H1 (cell line): Measurements from ENCODE around the gene MAP2K1. TPM values are rescaled to one million over a fixed set of nuclear protein-coding genes. Genes with fewer than 3 reads are reported as not detected.

Source experiments
- CBX5 ChIP-seq: fragments of 300-800, 300-1000 bp; sonication (generic); IDR thresholded peaks from 2 replicates; pipeline ENCODE4 v1.7.1; 2016; ENCODE audit warnings: antibody characterized with exemption, low read length, low read depth
- CEBPB ChIP-seq: IDR thresholded peaks from 2 replicates; pipeline ENCODE4 v1.6.1; 2012; ENCODE audit warnings: low read depth, low read length
- CHD7 ChIP-seq: fragments of 300-600 bp; sonication (generic); IDR thresholded peaks from 2 replicates; pipeline ENCODE4 v1.7.1; 2012; ENCODE audit warnings: low read length, moderate library complexity, mild to moderate bottlenecking, inconsistent platforms; ENCODE audit not compliant: insufficient replicate concordance
- CREB1 ChIP-seq: IDR thresholded peaks from 2 replicates; pipeline ENCODE4 v1.6.1; 2012; ENCODE audit warnings: inconsistent platforms
- CTBP2 ChIP-seq: IDR thresholded peaks from 2 replicates; pipeline ENCODE4 v1.7.0; 2011; ENCODE audit warnings: borderline replicate concordance, mild to moderate bottlenecking, moderate library complexity, mixed read lengths, low read length; ENCODE audit not compliant: insufficient read depth, insufficient read length
- POLR2AphosphoS5 ChIP-seq: IDR thresholded peaks from 2 replicates; pipeline ENCODE4 v1.6.1; 2011; ENCODE audit warnings: low read depth, low read length
- RAD21 ChIP-seq, 2 experiments: IDR thresholded peaks in 1 of 2; conservative IDR thresholded peaks in 1 of 2; 2 replicates each; pipeline ENCODE4 v1.6.1; 2011; ENCODE audit warnings: low read depth in 2 of 2, low read length in 2 of 2, improper control_type of control experiment in 1 of 2, inconsistent platforms in 1 of 2, mild to moderate bottlenecking in 1 of 2, moderate library complexity in 1 of 2
- SP1 ChIP-seq: IDR thresholded peaks from 2 replicates; pipeline ENCODE4 v1.6.1; 2011; ENCODE audit warnings: low read depth, low read length
- TBP ChIP-seq: IDR thresholded peaks from 2 replicates; pipeline ENCODE4 v1.6.1; 2011; ENCODE audit warnings: low read depth, low read length, improper control_type of control experiment
- TCF12 ChIP-seq: IDR thresholded peaks from 2 replicates; pipeline ENCODE4 v1.6.1; 2011; ENCODE audit warnings: low read depth, mild to moderate bottlenecking, low read length
- TEAD4 ChIP-seq: IDR thresholded peaks from 2 replicates; pipeline ENCODE4 v1.6.1; 2012; ENCODE audit warnings: low read depth, low read length, inconsistent platforms, mixed read lengths
- polyA plus RNA-seq, 7 experiments: library from polyadenylated mRNA; depleted of rRNA in 3 of 7; stranded (reverse) in 5 of 7; unstranded in 2 of 7; fragments of >200 nt in 5 of 7; fragments of 200-250 nt in 2 of 7; gene quantifications; 1 replicate in 5 of 7; 2 replicates in 1 of 7; 4 replicates in 1 of 7; pipeline versions ENCODE4 v1.2.1 to v1.2.3, GENCODE V29; 2011 to 2013; ENCODE audit warnings: missing spikeins in 2 of 7, mixed read lengths in 2 of 7
- total RNA-seq: library from RNA; stranded (reverse); fragmentation: NEBNext Ultra II Directional; extraction: Animal tissue kit (Norgen Biotek cat#: 25700); gene quantifications from 2 replicates; pipeline ENCODE4 v1.2.1, GENCODE V29; 2021

Gene MAP2K1
- total and polyA plus RNA-seq, 2 of the 8 experiments (the other 6 are each of a cell fraction or from before 2014, with no cell fraction given): 54.7 to 78.2 TPM

GRCh38 chr15:66404532-66404931 is 17.8 kb downstream of the MAP2K1 start (continued):
- TF ChIP-seq CHD7 (peak; percentile 36), TCF12 (peak; percentile 83), SP1 (0 out of 2 replicates have a peak, but pooled peaks have one; percentile 12), CREB1 (peak; percentile 17; the same call in 1 of the 2 replicates), CEBPB (0 out of 2 replicates have a peak, but pooled peaks have one; percentile 4), CBX5 (no peak), TBP (no peak; the same call in 1 of the 2 replicates), RAD21 (IDR thresholded peaks at IDR 0.05 in 1 of 2, conservative IDR thresholded peaks at IDR 0.05 in 1 of 2; ENCODE audit: low read depth in 2 of 2, low read length in 2 of 2) (peak in 1 of 2 experiments; percentile 39; a peak in 2 of 4 replicates), TEAD4 (peak; percentile 88), POLR2AphosphoS5 (no peak), CTBP2 (no peak)
